Stimulated activated CD8-positive, alpha-beta memory T cell treated with anti-CD3 and anti-CD28 coated beads, Interleukin-12 subunit alpha, Interleukin-12 subunit beta, amount 100 ng/mL, for 1 hour (primary cell): ENCODE data around the gene S100A7A.

Source experiments
- DNase-seq: peaks from one replicate; pipeline ENCODE4 v3.0.0-alpha.2; 2020; ENCODE audit warnings: low read depth

Gene S100A7A

GRCh38 chr1:153415850-153416570, at the start of gene S100A7A:
Gene S100A7A, plus strand, starts transcription at chr1:153416520. Its CDS starts 1,563 bp downstream, at chr1:153418083.
- DNase-seq = no peak

DNA sequence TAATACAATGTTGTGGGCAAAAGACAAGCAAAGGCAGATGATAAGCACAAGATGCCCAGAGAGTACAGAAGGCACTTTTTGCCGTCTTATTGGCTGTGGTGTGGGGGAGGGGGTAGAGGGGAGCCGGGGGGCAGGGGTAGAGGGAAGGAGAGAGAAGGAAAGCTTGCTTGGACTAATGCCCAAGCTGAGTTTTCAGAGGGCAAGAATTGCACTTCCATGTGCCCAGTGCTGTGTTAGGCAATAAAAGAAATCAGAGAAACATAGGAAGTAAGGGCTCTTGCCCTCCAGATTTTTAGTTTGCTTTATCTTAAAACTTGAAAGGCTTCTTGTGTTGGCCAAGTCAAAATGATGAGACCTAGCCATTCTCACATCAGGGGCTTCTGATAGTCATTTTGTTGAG, 49.2 kb upstream of the S100A7A start:
- DNase-seq = no peak

GRCh38 chr1:153368495-153368894, 47.8 kb upstream of the S100A7A start:
- DNase-seq = no peak

DNA sequence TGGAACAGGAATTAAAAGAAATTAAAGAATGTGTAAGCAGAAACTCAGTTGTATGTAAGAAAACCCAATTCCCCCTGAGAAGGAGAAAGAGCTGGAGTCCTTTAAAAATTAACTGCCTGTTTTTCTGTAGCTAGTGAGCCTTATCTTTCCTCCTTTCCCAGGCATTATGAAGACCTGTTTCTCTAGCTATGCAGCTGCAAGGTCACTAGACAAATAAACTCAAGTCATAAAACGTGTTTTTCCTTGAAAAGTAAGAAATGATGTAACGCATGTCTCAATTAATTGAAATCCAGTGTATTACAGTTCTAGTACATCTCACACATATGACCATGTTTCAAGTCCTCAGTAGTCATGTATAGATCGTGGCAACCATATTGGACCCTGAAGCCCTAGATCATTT, 46.2 kb upstream of the S100A7A start:
- DNase-seq = no peak

DNA sequence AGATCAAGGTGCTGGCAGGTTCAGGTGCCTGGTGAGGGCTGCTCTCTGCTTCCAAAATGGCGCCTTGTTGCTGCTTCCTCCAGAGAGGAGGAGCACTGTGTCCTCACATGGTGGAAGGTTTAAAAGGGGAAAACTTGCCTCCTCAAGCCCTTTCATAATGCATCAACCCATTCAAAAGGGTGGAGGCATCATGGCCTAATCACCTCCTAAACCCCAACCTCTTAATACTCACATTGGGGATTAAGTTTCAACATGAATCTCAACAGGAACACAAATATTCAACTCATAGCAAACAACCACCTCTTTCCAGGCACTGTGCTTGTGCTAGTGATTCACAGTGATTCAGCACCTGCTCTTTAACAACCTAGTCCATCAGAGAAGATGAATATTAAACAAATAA, 45.1 kb upstream of the S100A7A start:
- DNase-seq = no peak

DNA sequence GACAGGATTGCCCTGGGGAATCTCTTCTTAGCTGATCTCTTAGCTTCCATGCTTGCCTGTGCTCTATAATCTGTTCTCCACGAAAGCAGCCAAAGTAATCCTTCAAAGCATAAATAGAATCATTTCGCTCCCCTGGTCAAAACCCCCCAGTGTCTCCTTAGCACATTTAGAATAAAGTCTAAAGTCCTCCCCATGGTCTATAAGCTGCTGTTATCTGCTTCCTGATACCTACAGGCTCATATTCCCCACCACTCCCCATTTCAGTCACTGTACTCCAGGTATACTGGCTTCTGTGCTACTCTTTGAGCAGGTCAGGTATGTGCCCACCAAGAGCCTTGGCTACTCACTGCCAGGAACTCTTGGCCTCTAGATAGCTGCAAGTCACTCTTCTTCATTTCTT, 43.7 kb upstream of the S100A7A start:
- DNase-seq = no peak

- DNase-seq = no peak
Measured at GRCh38 chr1:153374071-153374470, 42.2 kb upstream of the S100A7A start.

DNA sequence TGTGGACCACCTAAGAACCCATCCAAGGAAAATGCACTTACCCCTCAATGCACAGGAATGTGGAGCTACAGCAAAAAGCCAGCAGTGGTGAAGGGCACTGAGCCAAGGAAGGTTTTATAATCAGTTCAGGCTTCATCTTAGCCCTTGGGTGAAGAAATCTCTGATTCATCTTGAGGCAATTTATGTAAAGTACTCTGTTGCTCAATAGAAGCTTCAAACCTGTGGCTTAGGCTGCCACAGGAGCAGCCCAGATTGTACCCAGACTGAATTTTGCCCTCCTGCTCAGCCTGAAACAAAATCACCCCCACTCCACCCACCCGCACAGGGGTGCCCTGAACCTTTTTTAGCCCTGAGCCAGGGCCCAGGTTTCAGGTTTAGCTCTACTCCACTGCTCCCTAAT, 40.8 kb upstream of the S100A7A start, which contains the start of gene S100A12:
S100A12 (minus strand) TSS at position 111 of the 400 bp plus-strand sequence. CDS start 1,029 bp downstream, outside the sequence.
- no peak for DNase-seq

- no peak for DNase-seq
Measured at GRCh38 chr1:153379591-153379990, 36.7 kb upstream of the S100A7A start.

DNA sequence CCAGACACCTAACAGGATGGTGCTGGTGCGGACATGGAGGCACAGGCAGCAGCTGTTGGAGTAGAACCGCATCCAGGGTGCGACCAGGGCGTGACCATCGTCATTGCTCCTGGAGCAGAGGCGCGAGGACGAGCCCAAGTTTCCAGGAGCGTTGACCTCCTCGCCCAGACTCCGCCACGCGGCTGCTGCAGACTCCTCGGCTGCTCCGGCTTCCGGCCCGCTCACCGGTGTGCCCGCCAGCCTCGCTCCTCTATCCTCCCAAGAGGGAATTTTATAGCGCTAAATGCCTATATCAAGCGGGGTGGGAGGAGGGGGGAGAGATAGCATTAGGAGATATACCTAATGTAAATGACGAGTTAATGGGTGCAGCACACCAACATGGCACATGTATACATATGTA, 35.6 kb upstream of the S100A7A start:
- DNase-seq = no peak

- DNase-seq = no peak
Measured at GRCh38 chr1:153384958-153385580, 31.3 kb upstream of the S100A7A start.

GRCh38 chr1:153386500-153386901, 29.8 kb upstream of the S100A7A start:
- no peak for DNase-seq

GRCh38 chr1:153387001-153387400, 29.3 kb upstream of the S100A7A start:
- DNase-seq = no peak

DNA sequence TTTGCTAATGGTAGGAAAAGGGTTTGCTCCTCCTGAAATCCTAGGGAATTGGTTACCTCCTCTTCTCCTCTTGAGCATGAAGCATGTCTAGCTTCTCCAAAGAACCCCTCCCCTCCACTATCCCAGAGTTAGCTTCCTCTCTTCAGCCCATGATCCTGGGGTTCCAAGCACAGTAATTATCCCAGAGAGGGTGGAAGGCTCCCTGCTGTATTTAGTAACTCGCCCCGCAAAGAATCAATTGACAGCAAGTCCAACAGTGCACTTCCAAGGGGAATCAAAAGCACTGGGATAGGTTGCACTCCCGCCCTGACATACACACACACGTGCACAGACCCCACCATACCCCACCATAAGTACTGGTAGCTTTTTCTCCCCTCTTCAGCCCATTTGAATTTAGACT, 28.5 kb upstream of the S100A7A start:
- no peak for DNase-seq

GRCh38 chr1:153389401-153389800, 26.9 kb upstream of the S100A7A start:
- no peak for DNase-seq

- no peak for DNase-seq
Measured at GRCh38 chr1:153389973-153390879, 26.1 kb upstream of the S100A7A start.

- no peak for DNase-seq
Measured at GRCh38 chr1:153390938-153391710, 25.2 kb upstream of the S100A7A start, which contains the start of gene S100A8. Gene S100A8, minus strand, starts transcription at chr1:153391073. Its CDS starts 538 bp downstream, at chr1:153390535.

- no peak for DNase-seq
Measured at GRCh38 chr1:153392258-153392657, 24.1 kb upstream of the S100A7A start.

- no peak for DNase-seq
Measured at GRCh38 chr1:153392822-153393221, 23.5 kb upstream of the S100A7A start.

DNA sequence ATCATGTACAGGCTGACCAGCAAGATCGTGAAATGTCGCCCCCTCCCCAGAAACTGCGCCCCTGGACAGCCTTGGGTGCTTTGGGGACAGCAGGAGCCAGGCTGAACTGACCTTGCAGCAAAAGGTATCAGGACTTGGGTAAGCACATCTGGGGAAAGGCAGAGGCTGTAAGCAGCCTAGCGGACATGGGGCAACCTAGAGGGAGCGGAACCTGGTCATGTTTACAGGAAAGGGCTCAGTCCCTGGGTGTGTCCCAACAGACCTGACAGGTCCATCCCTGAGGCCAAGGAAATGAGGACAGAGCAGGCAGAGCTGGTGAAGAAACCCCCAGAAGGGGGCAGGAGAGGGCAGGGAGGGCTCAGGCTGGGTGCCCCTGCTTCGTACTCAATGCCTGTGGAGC, 22.4 kb upstream of the S100A7A start:
- no peak for DNase-seq

GRCh38 chr1:153394391-153394790, 21.9 kb upstream of the S100A7A start:
- DNase-seq = no peak
